ENCODE data around the gene MAML3.

The MAML3 gene

GRCh38 chr4:139791681-139792080 is 362.3 kb downstream of the MAML3 start:
- no peak for DNase-seq
- intact Hi-C loops (cut with DNase I; ENCODE audit: low total_unique reads): no loop called here
- Histone ChIP-seq H3K27ac (no peak overlapping the region), H3K9me3 (no peaks in the 10 kb centered on the region), H3K4me3 (no peak overlapping the region), H3K4me1 (no peaks in the 10 kb centered on the region), H3K36me3 (no peaks in the 10 kb centered on the region), H3K27me3 (no peaks in the 10 kb centered on the region)
- TF ChIP-seq CTCF (IDR thresholded peaks at IDR 0.05): no peak

DNA sequence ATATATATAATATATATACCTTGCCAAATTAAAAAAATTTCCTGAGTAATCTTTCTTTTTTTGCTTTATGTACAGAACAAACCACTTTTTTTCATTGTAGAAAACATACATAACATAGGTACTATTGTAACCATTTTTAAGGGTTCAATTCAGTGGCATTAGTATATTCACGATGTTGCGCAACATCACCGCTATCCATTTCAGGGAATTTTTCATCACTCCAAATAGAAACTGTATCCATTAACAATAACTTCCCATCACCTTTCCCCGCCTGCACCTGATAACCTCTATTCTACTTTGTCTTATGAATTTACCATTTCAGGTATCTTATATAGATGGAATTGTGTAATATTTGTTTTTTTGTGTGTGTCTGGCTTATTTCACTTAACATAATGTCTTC is 363.7 kb downstream of the MAML3 start:
- H3K4me1 ChIP-seq: no peaks in the 10 kb centered on the region
- intact Hi-C loops (cut with DNase I; ENCODE audit: low total_unique reads): no loop called here
- TF ChIP-seq CTCF (IDR thresholded peaks at IDR 0.05): no peak
- no peak overlapping the region for H3K4me3 ChIP-seq
- no peaks in the 10 kb centered on the region for H3K27me3 ChIP-seq
- H3K27ac ChIP-seq: no peak overlapping the region
- DNase-seq: no peak
- H3K9me3 ChIP-seq: no peaks in the 10 kb centered on the region
- H3K36me3 ChIP-seq: no peaks in the 10 kb centered on the region

- no peak for TF ChIP-seq CTCF (IDR thresholded peaks at IDR 0.05)
- no peak for DNase-seq
- Histone ChIP-seq H3K9me3 (no peaks in the 10 kb centered on the region), H3K36me3 (no peaks in the 10 kb centered on the region), H3K4me3 (no peak overlapping the region), H3K27ac (no peak overlapping the region), H3K4me1 (no peaks in the 10 kb centered on the region), H3K27me3 (no peaks in the 10 kb centered on the region)
- intact Hi-C loops (cut with DNase I; ENCODE audit: low total_unique reads): no loop called here
Measured at GRCh38 chr4:139789096-139789654, 364.8 kb downstream of the MAML3 start.

- Histone ChIP-seq H3K4me3 (no peak overlapping the region), H3K27me3 (no peaks in the 10 kb centered on the region), H3K4me1 (no peaks in the 10 kb centered on the region), H3K9me3 (no peaks in the 10 kb centered on the region), H3K36me3 (no peaks in the 10 kb centered on the region), H3K27ac (no peak overlapping the region)
- intact Hi-C loops (cut with DNase I; ENCODE audit: low total_unique reads): no loop called here
- TF ChIP-seq CTCF (IDR thresholded peaks at IDR 0.05): no peak
- no peak for DNase-seq
Measured at GRCh38 chr4:139786494-139787354, 367.3 kb downstream of the MAML3 start.

GRCh38 chr4:139785356-139785755 is 368.6 kb downstream of the MAML3 start:
- no peak for TF ChIP-seq CTCF (IDR thresholded peaks at IDR 0.05)
- Histone ChIP-seq H3K36me3 (no peaks in the 10 kb centered on the region), H3K27ac (no peak overlapping the region), H3K9me3 (no peaks in the 10 kb centered on the region), H3K27me3 (no peaks in the 10 kb centered on the region), H3K4me3 (no peak overlapping the region), H3K4me1 (no peaks in the 10 kb centered on the region)
- DNase-seq: no peak
- intact Hi-C loops (cut with DNase I; ENCODE audit: low total_unique reads): no loop called here

All from tibial artery (tissue), 4 donors.